ENCODE data around the gene TMCC2. TPM values are rescaled to one million over a fixed set of nuclear protein-coding genes. Genes with fewer than 3 reads are reported as not detected.
"Not testable (repeated sequence)": the region's sequence is repeated elsewhere in the genome, so short reads cannot be mapped to it uniquely, and the experiment has no call there.

The TMCC2 gene
- total RNA-seq, 2 experiments from 2014 or later = 11.4 to 11.8 TPM

- CTCF ChIA-PET = interaction anchor here (0.7 to 21.8 kb wide), 6 partner anchors 12 to 257 kb away, joined by 3 to 489 read pairs (median 4); partner anchors contain the start of gene NUAK2
- POLR2A ChIA-PET = interaction anchor here (0.6 to 2.0 kb wide), 3 partner anchors 13 to 1928 kb away, joined by 4 to 8 read pairs (median 6); no protein-coding TSS in a partner anchor
These were observed 58.7 kb downstream of the TMCC2 start for GRCh38 chr1:205286335-205286950.

- POLR2A ChIA-PET = no interaction called here
- CTCF ChIA-PET = interaction anchor here (1.2 to 21.8 kb wide), 4 partner anchors 11 to 37 kb away, joined by 3 to 489 read pairs (median 30); partner anchors contain the start of gene NUAK2
These were observed 59.3 kb downstream of the TMCC2 start for GRCh38 chr1:205287076-205287475.

- POLR2A ChIA-PET = interaction anchor here (0.5 to 1.0 kb wide), 2 partner anchors 31 to 33 kb away, joined by 4 read pairs; partner anchors contain the start of gene NUAK2
- CTCF ChIA-PET = interaction anchor here (0.6 to 21.8 kb wide), 7 partner anchors 10 to 298 kb away, joined by 3 to 489 read pairs (median 4); partner anchors contain the start of genes NUAK2 and TMCC2
These were observed 60.2 kb downstream of the TMCC2 start for GRCh38 chr1:205287767-205288559.

- ChIA-PET CTCF (interaction anchor here (1.5 kb wide), 1 partner anchor 34 kb away, joined by 4 read pairs; no protein-coding TSS in a partner anchor), POLR2A (no interaction called here)
These were observed 63.9 kb downstream of the TMCC2 start for GRCh38 chr1:205291596-205291995.

GRCh38 chr1:205293350-205294074, 65.8 kb downstream of the TMCC2 start:
- POLR2A ChIA-PET = no interaction called here
- CTCF ChIA-PET = interaction anchor here (1.5 to 3.2 kb wide), 2 partner anchors 20 to 32 kb away, joined by 4 to 11 read pairs; no protein-coding TSS in a partner anchor

GRCh38 chr1:205294175-205294917, 66.6 kb downstream of the TMCC2 start:
- POLR2A ChIA-PET = no interaction called here
- CTCF ChIA-PET = interaction anchor here (0.7 to 3.2 kb wide), 4 partner anchors 11 to 42 kb away, joined by 3 to 11 read pairs (median 4); no protein-coding TSS in a partner anchor

GRCh38 chr1:205294934-205295333, 67.2 kb downstream of the TMCC2 start:
- POLR2A ChIA-PET = no interaction called here
- CTCF ChIA-PET = interaction anchor here (1.2 to 3.2 kb wide), 4 partner anchors 10 to 41 kb away, joined by 3 to 11 read pairs (median 6); no protein-coding TSS in a partner anchor

GRCh38 chr1:205296154-205296553, 68.4 kb downstream of the TMCC2 start:
- POLR2A ChIA-PET = interaction anchor here (0.6 kb wide), 1 partner anchor 25 kb away, joined by 3 read pairs; the partner anchor contains the start of gene NUAK2
- CTCF ChIA-PET = interaction anchor here (0.6 to 2.1 kb wide), 3 partner anchors 29 to 313 kb away, joined by 3 to 6 read pairs (median 6); no protein-coding TSS in a partner anchor

GRCh38 chr1:205297546-205298177, 69.9 kb downstream of the TMCC2 start:
- CTCF ChIA-PET = interaction anchor here (1.1 to 1.9 kb wide), 3 partner anchors 8 to 27 kb away, joined by 3 to 6 read pairs (median 4); no protein-coding TSS in a partner anchor
- POLR2A ChIA-PET = not testable (repeated sequence)

GRCh38 chr1:205298191-205298994, 70.6 kb downstream of the TMCC2 start:
- ChIA-PET CTCF (interaction anchor here (1.1 to 1.9 kb wide), 3 partner anchors 9 to 27 kb away, joined by 3 to 6 read pairs (median 4); no protein-coding TSS in a partner anchor), POLR2A (no interaction called here)

GRCh38 chr1:205300149-205300548, 72.4 kb downstream of the TMCC2 start:
- CTCF ChIA-PET = interaction anchor here (0.6 to 1.2 kb wide), 2 partner anchors 20 to 25 kb away, joined by 3 to 4 read pairs; no protein-coding TSS in a partner anchor
- POLR2A ChIA-PET = no interaction called here

- CTCF ChIA-PET = interaction anchor here (1.2 kb wide), 1 partner anchor 21 kb away, joined by 3 read pairs; no protein-coding TSS in a partner anchor
- POLR2A ChIA-PET = no interaction called here
These were observed 73.6 kb downstream of the TMCC2 start for GRCh38 chr1:205301205-205301821.

GRCh38 chr1:205301842-205302588, 74.3 kb downstream of the TMCC2 start:
- POLR2A ChIA-PET = no interaction called here
- CTCF ChIA-PET = interaction anchor here (3.0 kb wide), 1 partner anchor 29 kb away, joined by 10 read pairs; no protein-coding TSS in a partner anchor

- ChIA-PET POLR2A (interaction anchor here (0.9 kb wide), 1 partner anchor 11 kb away, joined by 4 read pairs; no protein-coding TSS in a partner anchor), CTCF (interaction anchor here (0.9 to 3.0 kb wide), 5 partner anchors 18 to 32 kb away, joined by 3 to 10 read pairs (median 4); no protein-coding TSS in a partner anchor)
These were observed 75.6 kb downstream of the TMCC2 start for GRCh38 chr1:205303247-205303888.

- ChIA-PET POLR2A (no interaction called here), CTCF (interaction anchor here (1.1 to 3.0 kb wide), 5 partner anchors 9 to 31 kb away, joined by 3 to 10 read pairs (median 4); no protein-coding TSS in a partner anchor)
These were observed 76.4 kb downstream of the TMCC2 start for GRCh38 chr1:205304046-205304694.

All from activated CD8-positive, alpha-beta memory T cell treated with anti-CD3 and anti-CD28 coated beads for 36 hours (primary cell).